SU-DHL-6 (cell line): ENCODE results near the gene LMNA.

Experiments used
- H2AFZ ChIP-seq: fragments of 200-600 bp; sonication (generic); 2 replicates; pipeline ENCODE4 v1.6.1; 2014; ENCODE audit warnings: low read depth, mild to moderate bottlenecking, moderate library complexity, mixed read lengths, antibody characterized with exemption, low read length; ENCODE audit not compliant: severe bottlenecking
- H3F3A ChIP-seq: fragments of 200-600 bp; shearing (Covaris generic); 2 replicates; pipeline ENCODE4 v1.6.0; 2016; ENCODE audit warnings: antibody characterized with exemption, mild to moderate bottlenecking; ENCODE audit not compliant: insufficient read depth
- H3K27ac ChIP-seq: fragments of 200-600 bp; sonication (generic); 2 replicates; pipeline ENCODE4 v1.5.1; 2016; ENCODE audit warnings: low read depth, mild to moderate bottlenecking, low read length, moderate library complexity, mixed read lengths
- H3K27me3 ChIP-seq: fragments of 200-600 bp; sonication (generic), shearing (Covaris generic); 2 replicates; pipeline ENCODE4 v1.6.0; 2014; ENCODE audit warnings: mild to moderate bottlenecking, low read length
- H3K36me3 ChIP-seq: fragments of 200-600 bp; sonication (generic); 2 replicates; pipeline ENCODE4 v1.6.1; 2014; ENCODE audit warnings: mild to moderate bottlenecking, low read length, mixed read lengths
- H3K4me2 ChIP-seq: fragments of 300-600, 200-600 bp; shearing (Covaris generic), sonication (generic); 2 replicates; pipeline ENCODE4 v1.6.0; 2014; ENCODE audit warnings: low read length, low read depth, mild to moderate bottlenecking; ENCODE audit not compliant: poor library complexity, severe bottlenecking
- H3K4me3 ChIP-seq: fragments of 200-600 bp; sonication (generic); 2 replicates; pipeline ENCODE4 v1.5.1; 2014; ENCODE audit warnings: antibody characterized with exemption, low read length, mild to moderate bottlenecking, mixed read lengths; ENCODE audit not compliant: insufficient read depth, poor library complexity, severe bottlenecking
- H3K79me2 ChIP-seq: fragments of 200-600 bp; sonication (generic); 2 replicates; pipeline ENCODE4 v1.6.1; 2014; ENCODE audit warnings: mild to moderate bottlenecking, low read length, moderate library complexity; ENCODE audit not compliant: insufficient read depth
- H3K9ac ChIP-seq: fragments of 200-600 bp; sonication (generic); 2 replicates; pipeline ENCODE4 v1.7.0; 2014; ENCODE audit warnings: mild to moderate bottlenecking, low read length
- H3K9me2 ChIP-seq: fragments of 200-600 bp; sonication (generic); replicated peaks from 2 replicates; pipeline ENCODE4 v1.6.1; 2014; ENCODE audit warnings: low read length; ENCODE audit not compliant: insufficient read depth
- H3K9me3 ChIP-seq: fragments of 200-600 bp; sonication (generic); 2 replicates; pipeline ENCODE4 v1.6.1; 2014; ENCODE audit warnings: low read length, mixed read lengths; ENCODE audit not compliant: insufficient read depth
- H4K20me1 ChIP-seq: fragments of 200-600 bp; sonication (generic); 2 replicates; pipeline ENCODE4 v1.6.1; 2014; ENCODE audit warnings: low read depth, mild to moderate bottlenecking, antibody characterized with exemption, low read length, moderate library complexity, mixed read lengths
- CTCF ChIP-seq: fragments of 200-600 bp; sonication (generic); IDR thresholded peaks from one replicate; pipeline ENCODE4 v1.5.1; 2017; ENCODE audit warnings: antibody characterized with exemption, mild to moderate bottlenecking, low read length, moderate library complexity; ENCODE audit not compliant: insufficient read depth, poor library complexity, severe bottlenecking
- EZH2phosphoT487 ChIP-seq: fragments of 200-600 bp; sonication (generic), shearing (Covaris generic); conservative IDR thresholded peaks from 2 replicates; pipeline ENCODE4 v1.6.1; 2018; ENCODE audit warnings: mild to moderate bottlenecking, antibody characterized with exemption, low read length, moderate library complexity, mixed read lengths

The LMNA gene

GRCh38 chr1:156072251-156072650, 42.3 kb upstream of the LMNA start:
- Histone ChIP-seq H3K9me3 (no peaks in the 10 kb centered on the region), H3K79me2 (no peaks in the 10 kb centered on the region), H3K27ac (no peak overlapping the region), H3F3A (no peaks in the 10 kb centered on the region), H3K9me2 (no peaks in the 10 kb centered on the region), H3K36me3 (no peaks in the 10 kb centered on the region), H3K9ac (no peak overlapping the region), H4K20me1 (no peaks in the 10 kb centered on the region), H2AFZ (no peak overlapping the region), H3K4me2 (no peak overlapping the region), H3K27me3 (no peaks in the 10 kb centered on the region), H3K4me3 (no peak overlapping the region)
- TF ChIP-seq EZH2phosphoT487 (no peak), CTCF (no peak)

- no peak for TF ChIP-seq CTCF
- TF ChIP-seq EZH2phosphoT487, result no peak
- no peak overlapping the region for H3K27ac ChIP-seq
- no peak overlapping the region for H3K4me2 ChIP-seq
- no peak overlapping the region for H3K9ac ChIP-seq
- no peaks in the 10 kb centered on the region for H3K9me2 ChIP-seq
- no peak overlapping the region for H2AFZ ChIP-seq
- H3K4me3 ChIP-seq, result no peak overlapping the region
- no peaks in the 10 kb centered on the region for H3K9me3 ChIP-seq
- no peaks in the 10 kb centered on the region for H3K36me3 ChIP-seq
- H3F3A ChIP-seq, result no peaks in the 10 kb centered on the region
- H3K79me2 ChIP-seq, result no peaks in the 10 kb centered on the region
- no peaks in the 10 kb centered on the region for H3K27me3 ChIP-seq
- H4K20me1 ChIP-seq, result no peaks in the 10 kb centered on the region
These were observed 41.3 kb upstream of the LMNA start for GRCh38 chr1:156073110-156073687.

- no peak for TF ChIP-seq EZH2phosphoT487
- TF ChIP-seq CTCF, result no peak
- no peaks in the 10 kb centered on the region for H4K20me1 ChIP-seq
- H3K27ac ChIP-seq, result no peak overlapping the region
- no peaks in the 10 kb centered on the region for H3K9me3 ChIP-seq
- H3K79me2 ChIP-seq, result no peaks in the 10 kb centered on the region
- no peak overlapping the region for H3K4me2 ChIP-seq
- no peaks in the 10 kb centered on the region for H3K27me3 ChIP-seq
- H3F3A ChIP-seq, result no peaks in the 10 kb centered on the region
- H3K4me3 ChIP-seq, result no peak overlapping the region
- H3K36me3 ChIP-seq, result no peaks in the 10 kb centered on the region
- no peak overlapping the region for H3K9ac ChIP-seq
- H3K9me2 ChIP-seq, result no peaks in the 10 kb centered on the region
- no peak overlapping the region for H2AFZ ChIP-seq
These were observed 40.8 kb upstream of the LMNA start for GRCh38 chr1:156073740-156074139.

GRCh38 chr1:156074661-156075060, 39.9 kb upstream of the LMNA start:
- Histone ChIP-seq H3K9me3 (no peaks in the 10 kb centered on the region), H3K4me2 (no peak overlapping the region), H3K9ac (no peak overlapping the region), H3K27me3 (no peaks in the 10 kb centered on the region), H3K4me3 (no peak overlapping the region), H3K27ac (no peak overlapping the region), H2AFZ (no peak overlapping the region), H3F3A (no peaks in the 10 kb centered on the region), H4K20me1 (no peaks in the 10 kb centered on the region), H3K9me2 (no peaks in the 10 kb centered on the region), H3K79me2 (no peaks in the 10 kb centered on the region), H3K36me3 (no peaks in the 10 kb centered on the region)
- no peak for TF ChIP-seq CTCF
- TF ChIP-seq EZH2phosphoT487, result no peak
